GM23338 (cell line): ENCODE data around the gene SOST. TPM values are rescaled to one million over a fixed set of nuclear protein-coding genes. Genes with fewer than 3 reads are reported as not detected.

Source experiments
- ATAC-seq: fragments of 200-7000 bp; cut with Tn5 transposase; 3 replicates; pipeline ENCODE4 v1.9.1; 2020
- DNase-seq: peaks from one replicate; pipeline ENCODE4 v3.0.0-alpha.2; 2015; ENCODE audit warnings: low spot score
- H2AFZ ChIP-seq: fragments of 200-600 bp; sonication (generic); 2 replicates; pipeline ENCODE4 v1.8.0; 2016; ENCODE audit warnings: antibody characterized with exemption, mild to moderate bottlenecking, moderate library complexity
- H3F3A ChIP-seq: fragments of 200-600 bp; sonication (generic); replicated peaks from 2 replicates; pipeline ENCODE4 v1.8.0; 2017; ENCODE audit warnings: antibody characterized with exemption, mixed run types, low read depth
- H3K27ac ChIP-seq: fragments of 200-600 bp; sonication (generic); 2 replicates; pipeline ENCODE4 v1.6.1; 2016; ENCODE audit warnings: low read depth
- H3K27me3 ChIP-seq: fragments of 200-600 bp; sonication (generic); 2 replicates; pipeline ENCODE4 v1.8.0; 2016; ENCODE audit warnings: mild to moderate bottlenecking, mixed run types, moderate library complexity; ENCODE audit not compliant: insufficient read depth
- H3K36me3 ChIP-seq: fragments of 200-600 bp; sonication (generic); 2 replicates; pipeline ENCODE4 v1.8.0; 2016; ENCODE audit warnings: mild to moderate bottlenecking; ENCODE audit not compliant: insufficient read depth
- H3K4me1 ChIP-seq: fragments of 200-600 bp; sonication (generic); 2 replicates; pipeline ENCODE4 v1.8.0; 2016; ENCODE audit warnings: mild to moderate bottlenecking, moderate library complexity; ENCODE audit not compliant: insufficient read depth
- H3K4me2 ChIP-seq: fragments of 200-600 bp; sonication (generic); 2 replicates; pipeline ENCODE4 v1.7.1; 2017; ENCODE audit warnings: mixed run types
- H3K4me3 ChIP-seq: fragments of 200-600 bp; sonication (generic); 2 replicates; pipeline ENCODE4 v1.6.1; 2016; ENCODE audit warnings: mixed run types
- H3K79me2 ChIP-seq: fragments of 200-600 bp; sonication (generic); replicated peaks from 2 replicates; pipeline ENCODE4 v1.8.0; 2017; ENCODE audit warnings: mild to moderate bottlenecking; ENCODE audit not compliant: insufficient read depth
- H3K9me2 ChIP-seq: fragments of 200-600 bp; sonication (generic); 2 replicates; pipeline ENCODE4 v1.8.0; 2017; ENCODE audit not compliant: insufficient read depth
- H4K20me1 ChIP-seq: fragments of 200-600 bp; sonication (generic); replicated peaks from 2 replicates; pipeline ENCODE4 v1.8.0; 2017; ENCODE audit warnings: mild to moderate bottlenecking; ENCODE audit not compliant: insufficient read depth
- H3K27ac Mint-ChIP-seq: 2 replicates; pipeline ENCODE4 v1.8.0; 2020; ENCODE audit warnings: inconsistent platforms, mild to moderate bottlenecking, moderate library complexity, mixed read lengths
- H3K27me3 Mint-ChIP-seq: 3 replicates; pipeline ENCODE4 v1.8.0; 2022; ENCODE audit warnings: low read depth, mild to moderate bottlenecking, moderate library complexity, mixed read lengths, inconsistent platforms; ENCODE audit not compliant: insufficient read depth, poor library complexity
- H3K36me3 Mint-ChIP-seq: 3 replicates; pipeline ENCODE4 v1.8.0; 2021; ENCODE audit warnings: low read depth, mild to moderate bottlenecking, inconsistent platforms, moderate library complexity, mixed read lengths
- H3K4me1 Mint-ChIP-seq: 3 replicates; pipeline ENCODE4 v1.8.0; 2020; ENCODE audit warnings: mild to moderate bottlenecking, inconsistent platforms, mixed read lengths
- H3K4me3 Mint-ChIP-seq: 3 replicates; pipeline ENCODE4 v1.8.0; 2021; ENCODE audit warnings: moderate library complexity, mild to moderate bottlenecking, inconsistent platforms, mixed read lengths
- H3K9me3 Mint-ChIP-seq: 3 replicates; pipeline ENCODE4 v1.8.0; 2020; ENCODE audit warnings: moderate library complexity, mild to moderate bottlenecking, inconsistent platforms, mixed read lengths
- CTCF ChIP-seq, 2 experiments: fragments of 200-600 bp in 1 of 2; sonication (generic) in 1 of 2; conservative IDR thresholded peaks; 2 replicates each; pipeline versions ENCODE4 v1.5.1 to v1.6.1; 2016 to 2017; ENCODE audit warnings: antibody characterized with exemption in 2 of 2, low read depth in 2 of 2, mild to moderate bottlenecking in 2 of 2, moderate library complexity in 1 of 2
- EZH2 ChIP-seq: fragments of 200-600 bp; sonication (generic); IDR thresholded peaks from one replicate; pipeline ENCODE4 v1.8.0; 2017; ENCODE audit warnings: antibody characterized with exemption, mild to moderate bottlenecking, low read depth; ENCODE audit not compliant: unreplicated experiment
- ZNF462 ChIP-seq: fragments of 250-450 bp; sonication (Bioruptor Pico); IDR thresholded peaks from 2 replicates; pipeline ENCODE4 v1.5.0; 2020; ENCODE audit warnings: mild to moderate bottlenecking, moderate library complexity
- polyA plus RNA-seq: library from polyadenylated mRNA; unstranded; fragments of >200 nt; fragmentation: Nextera tagmentation; extraction: Ambion mirVana; gene quantifications from 2 replicates; pipeline ENCODE4 v1.2.1, GENCODE V29; 2016
- total RNA-seq: library from RNA; depleted of rRNA; stranded (reverse); fragments of >200 nt; shearing (Covaris generic); gene quantifications from 2 replicates; pipeline ENCODE4 v1.2.3, GENCODE V29; 2014

SOST gene
- total and polyA plus RNA-seq, 2 experiments from 2014 or later, result not detected

- TF ChIP-seq CTCF (conservative IDR thresholded peaks at IDR 0.05; ENCODE audit: low read depth in 2 of 2), result no peak
- no peak for TF ChIP-seq EZH2
These were observed 46.5 kb upstream of the SOST start (continued) for GRCh38 chr17:43805117-43805516.

- no peak for TF ChIP-seq ZNF462 (CRISPR knock-in tag)
- H3K27ac Mint-ChIP-seq, result peak overlapping the region; percentile 63; the same call in 1 of the 2 replicates
- Histone ChIP-seq H3F3A (no peaks in the 10 kb centered on the region; the same call in 1 of the 2 replicates), H2AFZ (no peak overlapping the region), H3K4me2 (peak overlapping the region; percentile 42), H3K27ac (peak overlapping the region; percentile 79), H3K4me1 (peaks cover 37% of the 10 kb centered on the region), H3K27me3 (no peaks in the 10 kb centered on the region), H3K79me2 (no peaks in the 10 kb centered on the region), H4K20me1 (no peaks in the 10 kb centered on the region), H3K9me2 (no peaks in the 10 kb centered on the region), H3K36me3 (no peaks in the 10 kb centered on the region), H3K4me3 (peak overlapping the region; percentile 30)
- H3K9me3 Mint-ChIP-seq, result peaks cover 10% of the 10 kb centered on the region
- ATAC-seq (peak; percentile 86), DNase-seq (peak; percentile 71)
- H3K4me3 Mint-ChIP-seq, result peak overlapping the region; percentile 36; the same call in 2 of the 3 replicates
- H3K36me3 Mint-ChIP-seq, result peaks cover 26% of the 10 kb centered on the region; the same call in 2 of the 3 replicates
- peaks cover 3% of the 10 kb centered on the region for H3K27me3 Mint-ChIP-seq
- H3K4me1 Mint-ChIP-seq, result peaks cover 39% of the 10 kb centered on the region
These were observed 45.2 kb upstream of the SOST start for GRCh38 chr17:43803758-43804157.
